GM11168 (cell line): ENCODE data around the gene ZFP36L1.

Source experiments
- in situ Hi-C: fragments of 300-500 bp; cut with MboI; formaldehyde crosslinking; loops from one replicate; pipeline ENCODE4 v1.12.0; 2022; ENCODE audit warnings: low sequenced_read_pairs; ENCODE audit not compliant: unreplicated experiment

ZFP36L1 gene

GRCh38 chr14:68800953-68801352 lies 8.1 kb upstream of the ZFP36L1 start:
- in situ Hi-C loops, result loop anchor here (25.0 kb wide), 1 partner anchor 389 kb away; no protein-coding TSS in a partner anchor

- in situ Hi-C loops, result loop anchor here (25.0 kb wide), 1 partner anchor 388 kb away; no protein-coding TSS in a partner anchor
These were observed 7.5 kb upstream of the ZFP36L1 start for GRCh38 chr14:68800390-68800789.

- in situ Hi-C loops, result no loop called here
These were observed 5.8 kb upstream of the ZFP36L1 start for GRCh38 chr14:68798621-68799020.

GRCh38 chr14:68797121-68797670 lies 4.3 kb upstream of the ZFP36L1 start:
- in situ Hi-C loops, result no loop called here

GRCh38 chr14:68796418-68797101 lies 3.7 kb upstream of the ZFP36L1 start:
- in situ Hi-C loops, result no loop called here

- in situ Hi-C loops, result no loop called here
These were observed 2.9 kb upstream of the ZFP36L1 start for GRCh38 chr14:68795597-68796417.

- in situ Hi-C loops, result no loop called here
These were observed 2.2 kb upstream of the ZFP36L1 start for GRCh38 chr14:68794851-68795596.

GRCh38 chr14:68794130-68794850 lies 1.4 kb upstream of the ZFP36L1 start:
- in situ Hi-C loops, result no loop called here

GRCh38 chr14:68793734-68794129 lies 865 bp upstream of the ZFP36L1 start:
- in situ Hi-C loops, result no loop called here

- in situ Hi-C loops, result no loop called here
These were observed 239 bp downstream of the ZFP36L1 start for GRCh38 chr14:68792678-68792978.

- in situ Hi-C loops, result no loop called here
These were observed 777 bp downstream of the ZFP36L1 start for GRCh38 chr14:68791902-68792677.

GRCh38 chr14:68791078-68791901 lies 1.6 kb downstream of the ZFP36L1 start:
- in situ Hi-C loops, result no loop called here

GRCh38 chr14:68790644-68791077 lies 2.2 kb downstream of the ZFP36L1 start:
- in situ Hi-C loops, result no loop called here

GRCh38 chr14:68789821-68790643 lies 2.8 kb downstream of the ZFP36L1 start:
- in situ Hi-C loops, result no loop called here

GRCh38 chr14:68788996-68789820 lies 3.7 kb downstream of the ZFP36L1 start:
- in situ Hi-C loops, result no loop called here

GRCh38 chr14:68788275-68788995 lies 4.4 kb downstream of the ZFP36L1 start:
- in situ Hi-C loops, result no loop called here
